Fibroblast of gingiva (primary cell): Measurements from ENCODE around the gene DDX27.
A peak's percentile ranks its signal among the peaks of the same experiment; 100 is the strongest.

Source experiments
- DNase-seq: peaks from one replicate; pipeline ENCODE4 v3.0.0-alpha.2; 2011; ENCODE audit warnings: low read depth

DDX27 gene

DNA sequence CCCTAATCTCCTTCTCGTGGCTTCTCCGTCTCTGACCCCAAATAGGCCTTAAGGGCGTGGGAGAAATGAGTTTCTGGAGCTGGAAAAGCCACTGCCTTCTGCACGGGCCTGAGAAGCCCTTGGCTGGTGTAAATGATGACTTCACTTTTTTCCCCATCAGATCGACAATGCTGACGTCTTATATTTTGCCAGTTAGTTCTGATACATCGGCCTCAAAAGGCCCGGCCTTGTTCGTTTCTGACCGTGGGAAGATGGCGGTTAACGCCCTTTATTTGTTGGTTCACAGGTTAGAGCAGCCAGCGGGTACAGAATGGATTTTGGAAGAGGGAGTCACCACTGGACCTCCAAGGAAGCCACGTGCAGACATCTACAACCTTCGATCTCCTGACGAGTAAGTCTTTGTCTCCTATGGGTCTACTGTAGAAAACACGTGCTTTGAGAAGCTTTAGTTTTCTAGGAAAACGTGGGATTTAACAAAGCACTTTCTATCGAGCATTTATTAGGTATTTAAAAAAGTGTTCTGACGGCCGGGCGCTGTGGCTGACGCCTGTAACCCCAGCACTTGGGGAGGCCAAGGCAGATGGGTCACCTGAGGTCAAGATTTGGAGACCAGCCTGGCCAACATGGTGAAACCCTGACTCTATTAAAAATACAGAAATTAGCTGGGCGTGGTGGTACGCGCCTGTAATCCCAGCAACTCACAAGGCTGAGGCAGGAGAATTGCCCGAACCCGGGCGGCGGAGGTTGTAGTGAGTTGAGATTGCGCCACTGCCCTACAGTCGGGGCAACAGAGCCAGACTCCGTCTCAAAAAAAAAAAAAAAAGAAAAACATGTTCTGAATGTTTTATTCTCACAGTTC is 59.8 kb downstream of the DDX27 start:
- DNase-seq, result no peak

DNA sequence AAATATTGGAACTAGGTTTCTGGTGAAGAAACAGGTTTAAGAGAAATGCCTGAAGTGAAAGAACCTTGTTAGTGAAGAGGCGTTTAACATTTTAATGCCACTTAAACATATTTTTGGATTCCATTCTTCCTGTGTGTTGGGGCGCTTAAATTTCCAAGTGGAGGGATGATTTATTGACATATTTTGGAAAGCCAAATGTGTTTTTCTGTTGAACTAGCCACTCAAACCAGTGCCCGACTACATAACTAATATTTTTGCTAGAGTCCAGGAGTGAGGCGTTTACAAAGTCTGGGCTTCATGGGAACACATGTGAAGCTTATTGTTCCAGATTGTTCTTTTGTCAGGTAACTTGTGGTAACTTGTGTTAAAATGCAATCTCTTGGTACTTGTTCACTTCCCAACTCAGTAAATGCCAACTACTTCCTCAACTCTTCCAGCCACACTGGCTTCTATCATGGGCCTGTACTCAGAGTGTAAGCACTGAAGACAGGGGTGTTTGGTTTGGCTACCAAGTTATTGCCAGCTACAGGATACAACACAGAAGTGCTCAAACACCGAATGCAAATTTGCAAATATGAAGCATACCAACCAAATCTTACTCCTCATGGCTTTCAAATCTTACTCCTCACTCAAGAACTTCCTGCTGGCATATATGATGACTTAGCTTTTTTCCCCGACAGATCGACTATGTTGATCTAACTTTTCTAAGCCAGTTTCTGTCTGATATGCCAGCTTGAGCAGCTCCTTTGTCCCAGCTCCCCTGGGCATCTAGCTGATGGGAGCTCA is 60.7 kb downstream of the DDX27 start:
- DNase-seq, result no peak

DNA sequence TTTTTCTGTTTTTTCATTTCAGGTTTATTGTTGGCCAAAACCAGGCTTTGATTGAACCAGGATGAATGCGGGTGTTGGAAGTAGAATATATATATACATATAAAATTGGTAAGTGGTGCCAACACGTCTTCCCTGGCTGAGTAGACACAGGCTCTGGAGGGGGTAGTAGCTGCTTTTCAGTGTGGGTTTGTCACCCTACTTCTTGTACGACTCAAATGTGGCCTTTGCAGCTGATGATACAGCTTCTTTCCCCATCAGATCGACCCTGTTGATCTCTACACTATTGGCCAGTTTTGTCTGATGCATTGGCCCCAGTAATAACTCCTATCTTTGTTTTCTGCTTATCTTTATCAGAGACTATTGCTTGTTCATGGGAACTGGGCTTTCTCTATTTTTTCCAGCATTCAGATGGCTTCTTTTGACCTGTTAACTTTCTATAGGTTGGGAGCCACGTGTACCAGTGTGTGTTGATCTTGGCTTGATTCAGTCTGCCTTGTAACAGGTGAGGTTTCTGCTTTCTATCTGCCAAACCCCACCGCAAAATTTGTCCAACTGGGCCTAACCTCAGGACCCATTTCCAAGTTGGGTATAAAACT is 61.3 kb downstream of the DDX27 start:
- no peak for DNase-seq

DNA sequence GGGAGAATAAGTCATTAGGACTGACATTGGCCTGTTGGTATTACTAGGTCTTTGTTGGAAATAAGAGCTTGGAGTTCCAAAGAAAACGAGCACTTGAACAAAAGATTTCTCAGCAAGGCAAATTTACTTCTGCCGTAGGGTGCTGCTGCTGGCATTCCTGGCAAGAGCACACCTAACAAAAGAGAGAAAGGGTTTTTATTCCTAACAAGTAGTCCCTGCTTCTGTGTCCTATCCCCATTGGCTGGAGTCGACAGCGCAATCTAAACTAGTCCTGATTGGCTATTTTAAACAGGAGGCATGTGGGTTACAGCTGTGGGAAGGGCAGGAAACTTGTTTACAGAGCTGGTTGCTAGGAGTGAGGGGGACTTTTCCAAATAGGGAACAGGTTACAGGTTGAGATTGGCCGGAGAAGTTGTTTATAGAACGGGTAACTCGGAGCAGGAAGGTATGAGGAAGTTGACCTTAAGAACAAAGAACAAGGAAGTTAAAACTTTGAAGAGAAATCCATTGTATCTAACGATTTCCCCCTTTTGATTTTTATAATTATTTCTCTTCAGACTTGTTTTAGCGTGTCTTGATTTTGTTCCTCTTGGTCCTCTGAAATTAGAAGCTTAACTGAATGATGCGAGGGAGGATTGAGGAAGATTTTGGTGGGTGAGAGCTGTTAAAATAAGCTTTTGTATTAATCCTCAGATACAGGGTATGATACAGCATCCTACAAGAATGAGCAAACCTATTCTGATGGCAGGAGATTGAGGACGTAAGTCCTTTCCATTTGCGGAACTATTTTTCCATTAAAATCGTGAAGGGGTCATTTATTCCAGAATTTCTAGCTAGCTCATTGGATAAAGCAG is 62.1 kb downstream of the DDX27 start:
- no peak for DNase-seq

DNA sequence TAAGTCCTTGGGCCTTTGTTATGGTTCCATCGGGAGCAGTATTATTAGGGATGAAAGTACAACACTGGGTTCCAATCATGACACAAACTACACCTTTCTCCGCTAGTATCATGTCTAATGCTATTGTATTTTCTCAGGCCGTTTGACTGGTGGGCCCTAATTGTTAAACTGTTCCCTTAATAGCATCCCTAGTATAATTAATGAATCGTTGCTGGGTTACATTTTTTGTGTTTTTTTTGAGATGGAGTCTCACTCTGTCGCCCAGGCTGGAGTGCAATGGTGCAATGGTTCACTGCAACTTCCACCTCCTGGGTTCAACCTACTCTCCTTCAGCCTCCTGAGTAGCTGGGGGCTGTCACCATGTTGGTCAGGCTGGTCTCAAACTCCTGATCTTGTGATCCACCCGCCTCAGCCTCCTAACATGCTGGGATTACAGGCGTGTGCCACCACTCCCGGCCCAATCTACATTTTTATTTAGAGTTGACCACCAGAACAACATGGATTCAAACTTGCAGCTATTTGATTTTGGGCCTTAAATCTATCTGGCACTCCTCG is 62.8 kb downstream of the DDX27 start:
- DNase-seq, result no peak

DNA sequence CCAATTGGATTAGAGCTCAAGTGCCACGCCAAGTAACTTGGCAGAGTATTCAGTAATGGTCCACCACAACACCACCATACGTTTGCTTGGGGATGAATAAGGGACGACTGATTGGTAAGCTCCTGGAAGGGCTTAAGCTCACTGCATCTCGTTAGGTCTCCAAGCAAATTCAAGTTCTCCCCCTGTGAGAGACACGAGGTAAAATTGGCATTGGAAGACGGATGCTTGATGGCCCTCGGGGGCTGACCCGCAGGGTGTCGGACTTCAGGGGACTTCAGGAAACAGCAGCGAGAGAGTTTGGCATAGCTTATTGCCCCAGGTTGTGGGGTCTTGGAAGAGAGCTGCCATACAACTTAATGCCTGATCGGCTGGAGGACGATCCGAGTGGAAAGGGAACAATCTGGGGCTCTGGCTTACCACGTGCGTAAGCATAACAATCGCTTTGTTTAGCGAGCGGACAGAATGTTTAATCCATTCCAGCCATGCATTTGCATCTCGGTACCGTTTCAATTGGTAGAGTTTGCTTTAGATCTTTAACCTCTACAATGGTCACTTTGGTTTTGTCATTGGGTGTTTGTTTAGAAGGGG is 63.5 kb downstream of the DDX27 start:
- no peak for DNase-seq

DNA sequence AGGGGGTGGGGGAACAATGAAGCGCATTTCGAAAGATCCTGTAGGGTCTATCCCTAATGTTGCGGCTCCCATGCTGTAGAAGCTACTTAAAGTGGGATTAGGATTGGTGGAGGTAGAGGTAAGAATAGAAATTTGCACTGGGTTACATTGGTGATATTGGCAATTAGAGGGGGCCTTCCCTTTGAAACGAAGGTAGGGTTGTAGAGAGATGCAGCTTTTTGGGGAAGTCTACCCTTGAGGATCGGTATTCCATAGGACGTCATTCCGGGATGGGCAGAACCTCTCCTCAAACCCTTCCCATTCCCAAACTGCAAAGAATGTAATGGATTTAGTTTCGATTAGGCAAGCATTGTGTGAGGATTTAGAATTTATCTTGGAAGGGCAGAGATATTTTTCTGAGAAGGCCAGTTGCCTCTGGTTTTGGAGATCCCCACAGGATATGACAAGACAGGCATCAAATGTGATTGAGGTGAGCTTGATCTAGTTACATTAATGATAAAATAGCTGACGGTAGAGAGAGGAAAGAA is 64.0 kb downstream of the DDX27 start:
- DNase-seq, result no peak

DNA sequence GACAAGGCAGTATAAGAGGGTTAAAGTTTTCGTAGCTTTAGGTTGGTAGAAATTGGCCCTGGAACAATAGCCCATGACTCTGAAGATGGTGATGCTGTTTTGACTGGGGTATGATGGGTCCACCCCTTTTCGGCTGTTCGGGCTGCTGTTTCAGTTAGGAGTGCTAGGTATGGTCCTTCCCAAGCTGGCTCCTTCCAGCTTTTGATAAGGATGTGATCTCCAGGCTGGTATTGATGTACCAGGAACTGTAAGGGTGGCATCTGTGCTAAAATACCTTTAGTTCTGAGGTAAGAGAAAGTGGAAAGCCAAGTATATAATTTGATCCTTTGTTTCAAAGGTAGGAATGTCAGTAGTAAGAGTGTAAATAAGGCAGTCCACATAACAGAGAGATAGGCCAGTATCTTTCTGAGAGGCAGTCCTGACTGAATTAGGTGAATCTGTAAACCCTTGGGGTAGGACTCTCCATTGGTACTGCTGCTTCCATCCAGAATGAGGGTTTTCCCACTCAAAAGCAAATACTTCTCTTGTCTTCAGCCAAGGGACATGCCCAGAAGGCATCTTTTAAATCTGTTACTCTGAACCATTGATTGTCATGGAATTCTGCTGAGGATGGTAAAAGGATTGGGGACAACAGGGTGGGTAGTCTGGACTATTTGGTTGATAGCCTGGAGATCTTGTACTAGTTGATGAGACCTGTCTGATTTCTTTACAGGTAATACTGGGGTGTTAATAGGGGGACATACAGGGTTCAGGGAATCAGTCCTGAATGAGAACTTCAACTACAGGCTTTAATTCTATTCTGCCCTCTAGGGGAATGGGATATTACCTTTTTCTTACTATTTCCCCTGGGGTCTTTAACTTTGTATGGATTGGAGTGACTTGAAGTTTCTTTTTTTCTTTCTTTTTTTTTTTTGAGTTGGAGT is 64.7 kb downstream of the DDX27 start:
- no peak for DNase-seq

DNA sequence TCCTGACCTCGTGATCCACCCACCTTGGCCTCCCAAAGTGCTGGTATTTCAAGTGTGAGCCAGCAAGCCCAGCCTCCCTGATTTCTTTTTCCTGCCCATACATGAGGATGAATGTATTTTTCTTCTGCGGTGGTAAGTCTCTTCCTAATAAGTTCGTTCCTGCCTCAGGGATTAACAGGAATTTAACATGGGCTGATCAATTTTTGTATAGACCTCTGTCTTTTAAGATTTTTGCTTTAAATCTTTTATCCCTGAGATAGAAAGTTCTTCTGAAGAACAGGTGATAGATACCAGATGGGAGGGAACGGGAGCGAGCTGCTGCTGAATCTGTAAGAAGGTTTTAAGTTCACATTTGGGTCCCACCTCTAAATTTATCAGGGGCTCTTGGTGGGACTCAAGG is 65.6 kb downstream of the DDX27 start:
- DNase-seq, result no peak

DNA sequence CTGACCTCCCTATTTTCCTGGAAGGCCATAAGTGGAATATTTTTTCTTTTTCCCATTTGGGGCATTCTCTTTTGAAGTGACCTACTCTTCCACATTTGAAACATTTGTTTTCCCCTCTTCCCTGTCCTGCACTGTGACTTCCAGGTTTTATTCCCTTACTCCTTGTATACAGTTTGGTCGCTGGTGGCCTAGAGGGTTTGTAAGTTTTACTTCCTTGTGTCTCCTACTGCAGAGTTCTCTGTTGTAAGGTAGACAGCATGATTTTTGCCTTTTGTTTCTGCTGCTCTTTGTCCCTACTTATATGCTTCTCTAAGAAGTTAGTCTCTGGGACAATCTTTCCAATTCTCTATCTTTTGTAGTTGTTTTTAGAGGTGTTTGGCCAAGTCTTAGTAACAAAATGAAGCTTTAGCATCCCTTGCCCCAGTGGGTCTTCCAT is 66.0 kb downstream of the DDX27 start:
- no peak for DNase-seq

DNA sequence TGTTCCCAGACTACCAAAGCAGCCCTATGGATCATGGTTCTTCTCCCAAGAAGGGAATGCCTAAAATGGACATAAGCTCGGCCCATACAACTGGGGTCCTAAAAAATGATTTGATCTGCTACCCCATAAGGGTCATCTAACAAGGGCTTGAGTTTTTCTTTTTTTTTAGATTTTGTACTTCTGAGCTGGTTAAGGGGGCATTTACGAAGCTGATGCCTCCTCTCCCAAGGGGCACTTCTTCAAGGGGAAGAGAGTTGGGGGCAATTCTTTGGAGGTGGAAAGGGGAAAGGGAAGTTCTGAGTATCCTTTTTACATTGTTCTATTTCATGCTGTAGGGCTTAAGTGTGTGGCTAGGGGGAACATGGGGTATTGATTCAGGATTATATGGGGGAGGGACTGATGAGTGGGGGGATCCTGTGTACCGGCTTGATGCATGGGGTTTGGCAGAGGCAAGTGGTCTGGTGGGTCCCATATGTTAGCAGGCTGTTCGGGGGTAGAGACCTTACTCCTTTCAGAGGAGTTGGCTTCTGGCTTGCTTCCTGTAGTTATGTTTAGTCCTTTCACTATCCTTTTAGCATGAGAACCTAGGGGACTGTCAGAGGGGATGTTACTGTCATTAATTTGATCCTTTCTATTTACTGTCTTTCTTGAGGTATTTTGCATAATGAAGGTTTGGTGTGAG is 66.7 kb downstream of the DDX27 start:
- no peak for DNase-seq

DNA sequence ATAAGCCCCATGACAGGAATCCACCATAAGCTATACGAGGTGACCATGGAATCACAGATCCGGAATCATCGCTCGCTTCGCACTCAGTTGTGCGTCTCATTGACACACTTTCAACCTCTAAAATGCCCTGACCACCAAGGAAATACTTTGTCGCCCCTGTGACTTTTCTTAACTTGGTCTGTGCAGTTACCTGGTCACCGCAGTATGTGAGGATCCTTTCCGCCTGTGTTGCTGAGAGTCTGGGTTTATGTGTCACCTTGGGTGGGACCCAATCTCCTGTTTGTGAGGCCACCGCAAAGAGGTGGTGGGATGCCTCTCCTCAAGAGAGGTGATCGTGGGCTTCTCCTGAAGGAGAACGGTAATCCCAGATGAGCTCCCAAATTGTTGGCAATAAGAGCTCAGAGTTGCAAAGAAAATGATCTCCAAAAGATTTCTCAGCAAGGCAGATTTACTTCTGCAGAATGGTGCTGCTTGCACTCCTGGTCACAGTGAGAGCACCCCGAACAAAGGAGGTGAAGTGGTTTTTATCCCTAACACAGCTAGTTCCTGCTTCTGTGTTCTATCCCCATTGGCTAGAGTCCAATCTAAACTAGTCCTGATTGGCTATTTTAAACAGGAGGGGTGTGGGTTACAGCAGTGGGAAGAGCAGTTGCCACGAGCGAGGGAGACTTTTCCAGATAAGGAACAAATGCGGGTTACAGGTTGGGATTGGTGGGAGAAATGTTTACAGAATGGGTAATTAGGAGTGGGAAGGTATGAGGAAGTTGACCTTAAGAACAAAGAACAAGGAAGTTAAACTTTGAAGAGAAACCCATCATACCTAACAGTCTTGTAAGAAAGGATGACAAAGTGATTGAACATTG is 67.7 kb downstream of the DDX27 start:
- no peak for DNase-seq

DNA sequence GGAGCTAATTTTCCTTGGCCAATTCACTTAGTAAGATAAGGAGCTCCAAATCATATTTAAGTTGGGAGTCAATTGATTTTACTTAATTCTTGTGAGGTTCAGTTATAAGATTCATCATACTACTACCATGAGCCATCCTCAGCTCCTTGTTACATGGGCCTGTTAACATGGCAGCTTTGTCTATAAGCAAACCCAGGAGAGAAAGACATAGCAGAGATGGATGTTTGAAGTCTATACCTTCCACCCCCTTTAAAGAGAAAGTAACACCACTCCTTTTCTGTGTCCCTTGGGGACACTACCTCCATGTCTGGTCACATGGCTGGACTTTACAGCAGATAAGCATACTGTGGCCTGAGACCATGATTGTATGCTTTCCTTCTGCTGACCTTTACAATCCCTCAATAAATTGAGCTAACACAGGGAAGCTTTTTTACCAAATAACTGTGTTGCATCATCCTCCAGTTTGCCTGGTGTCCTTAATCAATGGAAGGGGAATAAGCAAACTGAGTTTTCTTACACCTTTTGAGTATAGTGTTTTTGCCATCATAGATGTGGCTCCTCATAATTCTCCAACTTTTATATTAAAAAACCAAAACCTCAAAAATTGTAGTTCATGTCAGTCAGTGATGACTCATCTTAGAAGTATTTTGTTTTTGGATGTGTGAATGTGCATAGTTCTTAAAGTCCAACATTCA is 68.5 kb downstream of the DDX27 start:
- DNase-seq, result peak; percentile 67

DNA sequence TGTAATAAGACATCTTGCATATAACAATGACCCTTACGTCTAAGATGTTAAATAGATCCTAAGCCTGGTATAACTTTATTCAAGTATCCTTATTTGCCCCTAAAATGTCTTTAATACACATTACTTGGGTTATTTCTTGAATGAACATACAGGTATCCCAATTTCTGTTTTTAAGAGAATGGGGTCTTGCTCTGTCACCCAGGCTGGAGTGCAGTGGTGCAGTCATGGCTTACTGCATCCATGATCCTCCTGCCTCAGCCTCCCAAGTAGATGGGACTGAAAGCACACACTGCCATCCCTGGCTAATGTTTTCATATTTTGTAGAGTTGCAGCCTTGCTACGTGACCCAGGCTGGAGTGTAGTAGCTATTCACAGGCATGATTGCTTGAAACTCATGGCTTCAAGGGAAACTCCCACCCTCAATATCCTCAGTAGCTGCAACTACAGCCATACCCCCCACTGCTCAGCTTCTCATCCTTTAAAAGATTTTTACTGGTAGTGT is 69.1 kb downstream of the DDX27 start:
- DNase-seq, result no peak

DNA sequence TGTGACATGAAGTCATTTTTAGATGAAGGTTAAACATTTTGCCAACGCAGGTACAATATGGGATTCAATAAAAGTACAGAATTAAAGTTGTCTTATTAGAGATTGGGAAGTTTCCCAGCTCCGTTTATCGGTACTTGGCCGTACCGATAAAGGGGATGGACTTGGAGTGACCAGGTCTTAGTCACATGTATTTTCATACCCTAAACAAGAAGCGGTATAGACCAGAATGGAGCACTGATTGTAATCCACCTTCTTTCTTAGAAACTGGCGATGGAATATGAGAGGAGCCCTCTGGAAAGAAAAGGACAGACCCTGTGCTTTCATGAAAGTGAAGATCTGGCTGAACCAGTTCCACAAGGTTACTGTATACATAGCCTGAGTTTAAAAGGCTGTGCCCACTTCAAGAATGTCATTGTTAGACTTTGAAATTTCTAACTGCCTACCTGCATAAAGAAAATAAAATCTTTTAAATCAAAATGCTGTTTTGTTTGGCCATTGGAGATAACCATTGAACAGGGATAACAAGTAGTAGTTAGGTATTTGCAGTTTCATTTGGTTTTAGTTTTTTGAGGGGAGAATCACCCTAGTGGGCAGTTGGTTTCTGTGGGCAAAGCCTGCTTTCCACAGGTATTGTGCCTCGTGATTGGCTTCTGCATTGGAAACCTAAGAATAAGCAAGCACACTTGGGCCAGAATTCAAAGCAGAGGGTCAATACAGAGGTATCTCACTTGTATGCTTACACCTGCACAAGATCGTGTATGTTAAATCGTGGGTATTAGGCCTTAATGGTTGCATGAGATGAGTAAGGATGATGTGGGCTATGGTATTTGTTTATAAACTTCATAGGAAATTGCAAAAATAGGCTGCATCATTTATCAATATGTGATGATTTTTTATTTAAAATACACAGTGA is 69.8 kb downstream of the DDX27 start:
- no peak for DNase-seq

DNA sequence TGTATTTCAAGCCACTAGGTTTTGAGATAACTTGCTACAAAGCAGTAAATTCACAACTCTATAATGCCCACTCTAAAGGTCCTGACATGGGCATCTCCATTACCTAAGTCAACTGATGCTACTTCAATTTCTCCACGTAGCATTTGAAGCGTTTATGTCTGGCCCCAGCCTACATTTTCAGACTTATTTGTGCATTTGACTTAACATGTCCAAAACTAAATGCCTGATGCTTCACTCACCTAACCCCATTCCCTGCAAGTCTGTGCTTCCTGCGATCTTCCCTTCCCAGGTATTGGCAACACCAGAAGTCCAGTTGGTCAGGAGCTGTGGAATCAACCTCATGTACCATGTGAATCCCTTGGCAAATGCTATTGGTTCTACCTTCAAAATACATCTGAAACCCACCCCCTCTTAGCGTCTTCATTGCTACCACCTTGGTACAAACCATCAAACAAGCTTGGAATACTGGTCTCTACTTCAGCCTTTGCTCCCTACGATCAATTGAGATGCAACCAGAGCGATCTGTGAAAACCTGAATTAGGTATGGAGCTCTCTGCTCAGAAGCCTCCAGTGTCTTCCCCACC is 71.5 kb downstream of the DDX27 start:
- no peak for DNase-seq
